A549 (cell line): ENCODE results near the gene TEX51. TPM values are rescaled to one million over a fixed set of nuclear protein-coding genes. Genes with fewer than 3 reads are reported as not detected.

Source experiments
- ATAC-seq, 2 experiments: fragments of 200-7000 bp in 1 of 2; fragments of >200 bp in 1 of 2; cut with Nextera tagmentation in 1 of 2; cut with Tn5 transposase in 1 of 2; 3 replicates each; pipeline versions ENCODE4 v1.8.0 to v1.9.1; 2018 to 2020; ENCODE audit warnings: mild to moderate bottlenecking in 1 of 2, moderate library complexity in 1 of 2
- CTCF ChIA-PET: fragments of 300-600 bp; sonication (Branson Sonifier 250); formaldehyde crosslinking; extraction: SDS; loops from one replicate; lab custom pipeline; 2021; ENCODE audit warnings: antibody characterized with exemption, inconsistent platforms; lab: Yijun Ruan, JAX
- POLR2A ChIA-PET: fragments of 350-600 bp; formaldehyde crosslinking; extraction: SDS; loops from one replicate; lab custom pipeline; 2021; ENCODE audit warnings: antibody characterized with exemption, inconsistent platforms; lab: Yijun Ruan, JAX
- DNase-seq, 2 experiments: peaks; one replicate each; pipeline versions ENCODE4 v3.0.0 to v3.0.0-alpha.2; 2011 to 2016; ENCODE audit warnings: low read depth in 1 of 2, low spot score in 1 of 2
- FAIRE-seq: peaks from 2 replicates; lab custom pipeline; 2011; peaks lifted over from hg19 to GRCh38; lab: Jason Lieb, UNC
- H3K27ac ChIP-seq, 2 experiments: fragments of >200 bp; sonication (Bioruptor Twin); formaldehyde crosslinking; 3 replicates each; pipeline ENCODE4 v1.5.1; 2016 to 2017
- H3K4me1 ChIP-seq: fragments of >200 bp; sonication (Bioruptor Twin); formaldehyde crosslinking; 3 replicates; pipeline ENCODE4 v1.6.1; 2016
- H3K4me2 ChIP-seq: fragments of >200 bp; sonication (Bioruptor Twin); formaldehyde crosslinking; 3 replicates; pipeline ENCODE4 v1.6.1; 2016
- H3K4me3 ChIP-seq: fragments of >200 bp; sonication (Bioruptor Twin); formaldehyde crosslinking; 3 replicates; pipeline ENCODE4 v1.5.1; 2016
- H3K9me3 ChIP-seq: fragments of >200 bp; sonication (Bioruptor Twin); formaldehyde crosslinking; 3 replicates; pipeline ENCODE4 v1.6.1; 2016
- ATOH8 ChIP-seq: fragments of 250-450 bp; sonication (Bioruptor Pico); IDR thresholded peaks from 2 replicates; pipeline ENCODE4 v1.5.0; 2020; ENCODE audit warnings: low read depth, mild to moderate bottlenecking, moderate library complexity
- CBX8 ChIP-seq: fragments of 200-600 bp; sonication (generic); IDR thresholded peaks from 2 replicates; pipeline ENCODE4 v1.6.1; 2016
- CEBPB ChIP-seq, 2 experiments: fragments of >200 bp in 1 of 2; sonication (Bioruptor Twin) in 1 of 2; formaldehyde crosslinking in 1 of 2; IDR thresholded peaks; 2 replicates each; pipeline ENCODE4 v1.6.1; 2012 to 2016
- CHD2 ChIP-seq: fragments of 150-350 bp; IDR thresholded peaks from 2 replicates; pipeline ENCODE4 v1.6.1; 2014; ENCODE audit warnings: low read length; ENCODE audit not compliant: partially characterized antibody
- EP300 ChIP-seq, 2 experiments: fragments of >200 bp; sonication (Bioruptor Twin); formaldehyde crosslinking; IDR thresholded peaks; 2 replicates in 1 of 2; 3 replicates in 1 of 2; pipeline ENCODE4 v1.6.1; 2016 to 2017
- ESRRA ChIP-seq: fragments of 150-350 bp; IDR thresholded peaks from 2 replicates; pipeline ENCODE4 v1.6.1; 2014; ENCODE audit warnings: mild to moderate bottlenecking, low read length, borderline replicate concordance
- FOSB ChIP-seq: fragments of 250-450 bp; sonication (Bioruptor Pico); IDR thresholded peaks from 2 replicates; pipeline ENCODE4 v1.5.0; 2020; ENCODE audit warnings: mild to moderate bottlenecking, moderate library complexity
- FOSL2 ChIP-seq, 2 experiments: fragments of 450-650 bp in 1 of 2; fragments of >200 bp in 1 of 2; sonication (Bioruptor Twin) in 1 of 2; formaldehyde crosslinking; IDR thresholded peaks; 2 replicates each; pipeline versions ENCODE4 v1.5.0 to v1.6.1; 2016 to 2020; ENCODE audit warnings: mild to moderate bottlenecking in 1 of 2, moderate library complexity in 1 of 2
- FOXS1 ChIP-seq: fragments of 250-450 bp; sonication (Bioruptor Pico); IDR thresholded peaks from 2 replicates; pipeline ENCODE4 v1.5.0; 2020; ENCODE audit warnings: mild to moderate bottlenecking, moderate library complexity
- HDAC2 ChIP-seq: fragments of 200-600 bp; sonication (generic); IDR thresholded peaks from 2 replicates; pipeline ENCODE4 v1.6.1; 2016
- HEYL ChIP-seq: fragments of 250-450 bp; sonication (Bioruptor Pico); IDR thresholded peaks from 2 replicates; pipeline ENCODE4 v1.8.0; 2021; ENCODE audit warnings: mild to moderate bottlenecking, moderate library complexity
- HOXA7 ChIP-seq: fragments of 250-450 bp; sonication (Bioruptor Pico); IDR thresholded peaks from 2 replicates; pipeline ENCODE4 v1.5.0; 2020; ENCODE audit warnings: mild to moderate bottlenecking, moderate library complexity
- HOXB5 ChIP-seq: fragments of 250-450 bp; sonication (Bioruptor Pico); IDR thresholded peaks from 2 replicates; pipeline ENCODE4 v1.5.0; 2020; ENCODE audit warnings: mild to moderate bottlenecking, moderate library complexity
- JUN ChIP-seq, 2 experiments: fragments of >200 bp; sonication (Bioruptor Twin); formaldehyde crosslinking; IDR thresholded peaks; 2 replicates in 1 of 2; 3 replicates in 1 of 2; pipeline ENCODE4 v1.6.1; 2016 to 2017
- JUNB ChIP-seq: fragments of >200 bp; sonication (Bioruptor Twin); formaldehyde crosslinking; IDR thresholded peaks from 2 replicates; pipeline ENCODE4 v1.6.1; 2016
- KDM5A ChIP-seq: fragments of 200-600 bp; sonication (generic); IDR thresholded peaks from 2 replicates; pipeline ENCODE4 v1.6.1; 2016; ENCODE audit warnings: antibody characterized with exemption, mild to moderate bottlenecking
- MAZ ChIP-seq: fragments of 150-350 bp; IDR thresholded peaks from 2 replicates; pipeline ENCODE4 v1.6.1; 2014; ENCODE audit warnings: antibody characterized with exemption, low read depth, low read length, borderline replicate concordance
- NFE2L2 ChIP-seq: fragments of 150-350 bp; conservative IDR thresholded peaks from 2 replicates; pipeline ENCODE4 v1.6.1; 2014; ENCODE audit warnings: low read length
- NPAS2 ChIP-seq: fragments of 250-450 bp; sonication (Bioruptor Pico); IDR thresholded peaks from 2 replicates; pipeline ENCODE4 v1.8.0; 2022; ENCODE audit warnings: mild to moderate bottlenecking, moderate library complexity, borderline replicate concordance
- PHF8 ChIP-seq: fragments of 200-600 bp; sonication (generic); IDR thresholded peaks from 2 replicates; pipeline ENCODE4 v1.6.1; 2016; ENCODE audit warnings: low read depth, mild to moderate bottlenecking, antibody characterized with exemption, moderate library complexity, borderline replicate concordance
- POLR2AphosphoS2 ChIP-seq: conservative IDR thresholded peaks from 2 replicates; pipeline ENCODE4 v1.6.1; 2012; ENCODE audit warnings: low read length, improper control_type of control experiment, inconsistent platforms
- RAD21 ChIP-seq, 2 experiments: fragments of >200 bp in 1 of 2; sonication (Bioruptor Twin) in 1 of 2; formaldehyde crosslinking in 1 of 2; IDR thresholded peaks in 1 of 2; conservative IDR thresholded peaks in 1 of 2; 2 replicates in 1 of 2; 3 replicates in 1 of 2; pipeline ENCODE4 v1.6.1; 2012 to 2018; ENCODE audit warnings: inconsistent platforms in 1 of 2
- RARB ChIP-seq: fragments of 250-450 bp; sonication (Bioruptor Pico); IDR thresholded peaks from 2 replicates; pipeline ENCODE4 v1.8.0; 2021; ENCODE audit warnings: mild to moderate bottlenecking, moderate library complexity
- RFX5 ChIP-seq: fragments of 450-650 bp; IDR thresholded peaks from 2 replicates; pipeline ENCODE4 v1.7.1; 2014; ENCODE audit warnings: antibody characterized with exemption, mild to moderate bottlenecking, moderate library complexity
- RNF2 ChIP-seq: fragments of 200-600 bp; sonication (generic); IDR thresholded peaks from 2 replicates; pipeline ENCODE4 v1.6.1; 2016; ENCODE audit warnings: low read depth, mild to moderate bottlenecking, antibody characterized with exemption, moderate library complexity, borderline replicate concordance
- SREBF2 ChIP-seq: fragments of 450-650 bp; IDR thresholded peaks from 2 replicates; pipeline ENCODE4 v1.6.1; 2014; ENCODE audit warnings: mild to moderate bottlenecking, moderate library complexity
- TFCP2L1 ChIP-seq: fragments of 250-450 bp; sonication (Bioruptor Pico); IDR thresholded peaks from 2 replicates; pipeline ENCODE4 v1.5.0; 2021; ENCODE audit warnings: mild to moderate bottlenecking
- ZC3H11A ChIP-seq: fragments of 450-650 bp; IDR thresholded peaks from 2 replicates; pipeline ENCODE4 v1.6.1; 2014; ENCODE audit warnings: antibody characterized with exemption, mild to moderate bottlenecking
- ZFP36 ChIP-seq: fragments of 450-650 bp; IDR thresholded peaks from 2 replicates; pipeline ENCODE4 v1.6.1; 2014; ENCODE audit warnings: borderline replicate concordance; ENCODE audit not compliant: partially characterized antibody
- ZSCAN20 ChIP-seq: fragments of 250-450 bp; sonication (Bioruptor Pico); IDR thresholded peaks from 2 replicates; pipeline ENCODE4 v1.8.0; 2022; ENCODE audit warnings: mild to moderate bottlenecking, moderate library complexity
- WGBS: methylation state at CpG from one replicate; pipeline ENCODE4 v1.1.6; 2017; ENCODE audit errors: missing lambda C conversion rate; 5-methylcytosine and 5-hydroxymethylcytosine counted together
- polyA plus RNA-seq, 4 experiments: library from polyadenylated mRNA; depleted of rRNA in 3 of 4; stranded (reverse); fragments of >200 nt; fragmentation: RNase III in 1 of 4; extraction: RNeasy Plus Mini Kit Qiagen cat#74134 plus additional on column Dnase treatment in 1 of 4; gene quantifications; 2 replicates in 3 of 4; 3 replicates in 1 of 4; pipeline ENCODE4 v1.2.3, GENCODE V29; 2011 to 2017
- TF ChIP-seq, protein P1 (sequence below): IDR thresholded peaks from 2 replicates; pipeline ENCODE4 v1.6.1; 2012
- TF ChIP-seq, protein P2 (sequence below): fragments of >200 bp; sonication (Bioruptor Twin); formaldehyde crosslinking; IDR thresholded peaks from 3 replicates; pipeline ENCODE4 v1.5.1; 2016

The TEX51 gene
- polyA plus RNA-seq, 2 of the 4 experiments (the other 2 are of a cell fraction), result not detected

- Histone ChIP-seq H3K9me3 (no peaks in the 10 kb centered on the region; the same call in 2 of the 3 replicates), H3K4me1 (no peaks in the 10 kb centered on the region), H3K4me2 (no peak overlapping the region), H3K4me3 (no peak overlapping the region), H3K27ac (no peak overlapping the region)
- TF ChIP-seq FOSL2 (IDR thresholded peaks at IDR 0.05) (no peak), FOSL2 (CRISPR knock-in tag; IDR thresholded peaks at IDR 0.05) (no peak), JUN (IDR thresholded peaks at IDR 0.05) (no peak), ESRRA (no peak)
- ChIA-PET POLR2A (no interaction called here), CTCF (interaction anchor here (0.8 to 1.4 kb wide), 2 partner anchors 17 to 37 kb away, joined by 3 read pairs; no protein-coding TSS in a partner anchor)
- 9% methylated on average over 4 of the region's 4 CpGs for WGBS
- FAIRE-seq (no peak), DNase-seq (no peak), ATAC-seq (no peak)
These were observed 35.0 kb downstream of the TEX51 start for GRCh38 chr2:126933711-126934091.

- 2% methylated on average over 4 of the region's 6 CpGs for WGBS
- no peak overlapping the region for H3K27ac ChIP-seq
- ChIA-PET CTCF (interaction anchor here (0.9 kb wide), 1 partner anchor 37 kb away, joined by 3 read pairs; no protein-coding TSS in a partner anchor), POLR2A (no interaction called here)
- H3K4me2 ChIP-seq, result no peak overlapping the region
- DNase-seq (no peak), FAIRE-seq (no peak)
- no peaks in the 10 kb centered on the region for H3K4me1 ChIP-seq
- no peaks in the 10 kb centered on the region; the same call in 2 of the 3 replicates for H3K9me3 ChIP-seq
- no peak for TF ChIP-seq KDM5A
- no peak for TF ChIP-seq TFCP2L1 (CRISPR knock-in tag)
- no peak for TF ChIP-seq EP300 (IDR thresholded peaks at IDR 0.05)
- no peak for TF ChIP-seq FOSB (CRISPR knock-in tag)
- no peak for TF ChIP-seq JUN (IDR thresholded peaks at IDR 0.05)
- no peak for TF ChIP-seq NFE2L2
- TF ChIP-seq CHD2, result no peak
- no peak for TF ChIP-seq CBX8
- no peak for TF ChIP-seq ESRRA
- no peak for TF ChIP-seq HDAC2
- TF ChIP-seq, all 56 proteins: peak for 0
- no peak overlapping the region for H3K4me3 ChIP-seq
- no peak for ATAC-seq
These were observed 36.1 kb downstream of the TEX51 start for GRCh38 chr2:126934809-126935208.

- FAIRE-seq (no peak), DNase-seq (no peak), ATAC-seq (no peak)
- TF ChIP-seq POLR2AphosphoS2 (no peak), RARB (no peak), MAZ (no peak), HDAC2 (no peak), HEYL (CRISPR knock-in tag) (no peak), JUN (IDR thresholded peaks at IDR 0.05) (no peak), HOXB5 (no peak), JUNB (no peak), SREBF2 (no peak), ZFP36 (no peak), ZSCAN20 (no peak), NPAS2 (no peak), RNF2 (no peak)
- Histone ChIP-seq H3K4me1 (no peaks in the 10 kb centered on the region), H3K27ac (no peak overlapping the region), H3K4me2 (no peak overlapping the region), H3K9me3 (no peaks in the 10 kb centered on the region; the same call in 2 of the 3 replicates), H3K4me3 (no peak overlapping the region)
- WGBS, result 28% methylated on average over 5 of the region's 5 CpGs
- ChIA-PET CTCF (interaction anchor here (0.9 kb wide), 1 partner anchor 36 kb away, joined by 3 read pairs; no protein-coding TSS in a partner anchor), POLR2A (no interaction called here)
These were observed 37.1 kb downstream of the TEX51 start for GRCh38 chr2:126935774-126936173.

GRCh38 chr2:126936219-126936723 lies 37.6 kb downstream of the TEX51 start:
- H3K9me3 ChIP-seq, result no peaks in the 10 kb centered on the region; the same call in 2 of the 3 replicates
- no peak overlapping the region for H3K4me3 ChIP-seq
- ChIA-PET POLR2A (no interaction called here), CTCF (no interaction called here)
- 4% methylated on average over 4 of the region's 4 CpGs for WGBS
- no peak for DNase-seq
- no peaks in the 10 kb centered on the region for H3K4me1 ChIP-seq
- H3K27ac ChIP-seq, result no peak overlapping the region
- no peak for ATAC-seq
- H3K4me2 ChIP-seq, result no peak overlapping the region
- FAIRE-seq, result no peak
- TF ChIP-seq POLR2AphosphoS2 (no peak), FOXS1 (CRISPR knock-in tag) (no peak), FOSB (CRISPR knock-in tag) (no peak), HOXA7 (CRISPR knock-in tag) (no peak), JUN (IDR thresholded peaks at IDR 0.05) (no peak), PHF8 (no peak), RAD21 (conservative IDR thresholded peaks at IDR 0.05 in 1 of 2, IDR thresholded peaks at IDR 0.05 in 1 of 2) (no peak), CEBPB (IDR thresholded peaks at IDR 0.05) (no peak), RFX5 (no peak), ZC3H11A (no peak), ATOH8 (CRISPR knock-in tag) (no peak), RNF2 (no peak)
- TF ChIP-seq, protein P1, sequence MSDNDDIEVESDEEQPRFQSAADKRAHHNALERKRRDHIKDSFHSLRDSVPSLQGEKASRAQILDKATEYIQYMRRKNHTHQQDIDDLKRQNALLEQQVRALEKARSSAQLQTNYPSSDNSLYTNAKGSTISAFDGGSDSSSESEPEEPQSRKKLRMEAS, result no peak
- TF ChIP-seq, protein P2, sequence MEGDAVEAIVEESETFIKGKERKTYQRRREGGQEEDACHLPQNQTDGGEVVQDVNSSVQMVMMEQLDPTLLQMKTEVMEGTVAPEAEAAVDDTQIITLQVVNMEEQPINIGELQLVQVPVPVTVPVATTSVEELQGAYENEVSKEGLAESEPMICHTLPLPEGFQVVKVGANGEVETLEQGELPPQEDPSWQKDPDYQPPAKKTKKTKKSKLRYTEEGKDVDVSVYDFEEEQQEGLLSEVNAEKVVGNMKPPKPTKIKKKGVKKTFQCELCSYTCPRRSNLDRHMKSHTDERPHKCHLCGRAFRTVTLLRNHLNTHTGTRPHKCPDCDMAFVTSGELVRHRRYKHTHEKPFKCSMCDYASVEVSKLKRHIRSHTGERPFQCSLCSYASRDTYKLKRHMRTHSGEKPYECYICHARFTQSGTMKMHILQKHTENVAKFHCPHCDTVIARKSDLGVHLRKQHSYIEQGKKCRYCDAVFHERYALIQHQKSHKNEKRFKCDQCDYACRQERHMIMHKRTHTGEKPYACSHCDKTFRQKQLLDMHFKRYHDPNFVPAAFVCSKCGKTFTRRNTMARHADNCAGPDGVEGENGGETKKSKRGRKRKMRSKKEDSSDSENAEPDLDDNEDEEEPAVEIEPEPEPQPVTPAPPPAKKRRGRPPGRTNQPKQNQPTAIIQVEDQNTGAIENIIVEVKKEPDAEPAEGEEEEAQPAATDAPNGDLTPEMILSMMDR, result no peak
